HL-60 (cell line): ENCODE measurements around the gene RILP.

Experiments
- DNase-seq, 2 experiments: peaks; one replicate each; pipeline ENCODE4 v3.0.0-alpha.2; 2010 to 2020; ENCODE audit warnings: low read depth in 1 of 2, low spot score in 1 of 2
- H3K27ac ChIP-seq: fragments of 250-450 bp; sonication (Bioruptor Pico); replicated peaks from 2 replicates; pipeline ENCODE4 v1.5.1; 2020; ENCODE audit warnings: mild to moderate bottlenecking, moderate library complexity
- H3K27me3 ChIP-seq: fragments of 250-450 bp; sonication (Bioruptor Pico); 2 replicates; pipeline ENCODE4 v1.5.1; 2021; ENCODE audit warnings: mild to moderate bottlenecking, moderate library complexity; ENCODE audit not compliant: insufficient read depth, poor library complexity, severe bottlenecking
- H3K4me3 ChIP-seq: replicated peaks from 2 replicates; pipeline ENCODE4 v1.5.1; 2011; ENCODE audit warnings: mild to moderate bottlenecking, control low read depth, low read length; ENCODE audit not compliant: insufficient read depth
- GABPA ChIP-seq: IDR thresholded peaks from 2 replicates; pipeline ENCODE4 v1.6.1; 2012; ENCODE audit warnings: low read depth
- POLR2AphosphoS5 ChIP-seq: IDR thresholded peaks from 2 replicates; pipeline ENCODE4 v1.6.1; 2012; ENCODE audit warnings: low read depth
- SPI1 ChIP-seq: IDR thresholded peaks from 2 replicates; pipeline ENCODE4 v1.6.1; 2012; ENCODE audit warnings: low read depth, mild to moderate bottlenecking, borderline replicate concordance
- TF ChIP-seq, protein P1 (sequence below): IDR thresholded peaks from one replicate; pipeline ENCODE4 v1.5.1; 2011; ENCODE audit warnings: low read length, control low read depth, inconsistent platforms; ENCODE audit not compliant: insufficient read depth
- TF ChIP-seq, protein P2 (sequence below): IDR thresholded peaks from 2 replicates; pipeline ENCODE4 v1.6.1; 2012; ENCODE audit warnings: low read depth; ENCODE audit not compliant: insufficient replicate concordance

The RILP gene

DNA sequence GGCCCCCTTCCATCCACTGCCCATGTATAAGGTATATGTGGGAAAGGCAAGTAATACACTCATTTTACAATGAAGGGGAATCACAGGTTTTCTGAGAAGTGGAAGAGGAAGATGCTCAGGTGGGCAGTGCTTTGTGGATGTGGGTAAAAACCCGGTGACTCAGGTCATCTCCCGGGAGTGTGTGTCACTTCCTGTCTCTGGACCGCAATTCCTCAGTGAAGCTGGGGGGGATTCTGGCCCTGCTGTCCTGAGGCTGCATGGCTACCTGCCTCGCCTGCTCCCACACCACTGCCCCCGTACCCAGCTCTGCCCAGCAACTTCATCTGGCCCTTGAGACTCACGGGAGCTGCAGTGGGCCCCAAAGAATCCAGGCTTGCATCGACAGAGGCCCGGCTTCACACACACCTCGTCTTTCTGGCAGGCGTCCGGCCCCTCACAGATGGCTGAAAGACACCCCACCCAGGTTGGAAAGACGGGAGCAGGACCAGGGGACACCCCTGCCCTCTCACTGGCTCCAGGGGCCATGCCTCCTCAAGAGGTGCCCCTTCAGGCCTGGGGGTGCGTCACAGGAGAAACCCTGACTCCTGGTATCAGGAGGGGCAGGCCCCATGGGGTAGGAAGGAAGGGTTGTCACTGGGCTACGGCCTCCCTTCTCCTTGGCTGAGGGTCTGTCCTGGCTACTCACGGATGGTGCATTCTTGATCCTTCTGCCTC lies 5.0 kb downstream of the RILP start:
- no peak for DNase-seq
- Histone ChIP-seq H3K27me3 (no peaks in the 10 kb centered on the region), H3K4me3 (no peak overlapping the region), H3K27ac (no peak overlapping the region)
- TF ChIP-seq, protein P1, sequence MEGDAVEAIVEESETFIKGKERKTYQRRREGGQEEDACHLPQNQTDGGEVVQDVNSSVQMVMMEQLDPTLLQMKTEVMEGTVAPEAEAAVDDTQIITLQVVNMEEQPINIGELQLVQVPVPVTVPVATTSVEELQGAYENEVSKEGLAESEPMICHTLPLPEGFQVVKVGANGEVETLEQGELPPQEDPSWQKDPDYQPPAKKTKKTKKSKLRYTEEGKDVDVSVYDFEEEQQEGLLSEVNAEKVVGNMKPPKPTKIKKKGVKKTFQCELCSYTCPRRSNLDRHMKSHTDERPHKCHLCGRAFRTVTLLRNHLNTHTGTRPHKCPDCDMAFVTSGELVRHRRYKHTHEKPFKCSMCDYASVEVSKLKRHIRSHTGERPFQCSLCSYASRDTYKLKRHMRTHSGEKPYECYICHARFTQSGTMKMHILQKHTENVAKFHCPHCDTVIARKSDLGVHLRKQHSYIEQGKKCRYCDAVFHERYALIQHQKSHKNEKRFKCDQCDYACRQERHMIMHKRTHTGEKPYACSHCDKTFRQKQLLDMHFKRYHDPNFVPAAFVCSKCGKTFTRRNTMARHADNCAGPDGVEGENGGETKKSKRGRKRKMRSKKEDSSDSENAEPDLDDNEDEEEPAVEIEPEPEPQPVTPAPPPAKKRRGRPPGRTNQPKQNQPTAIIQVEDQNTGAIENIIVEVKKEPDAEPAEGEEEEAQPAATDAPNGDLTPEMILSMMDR: no peak
- no peak for TF ChIP-seq SPI1
- TF ChIP-seq POLR2AphosphoS5: no peak
- TF ChIP-seq GABPA: no peak
- TF ChIP-seq, protein P2, sequence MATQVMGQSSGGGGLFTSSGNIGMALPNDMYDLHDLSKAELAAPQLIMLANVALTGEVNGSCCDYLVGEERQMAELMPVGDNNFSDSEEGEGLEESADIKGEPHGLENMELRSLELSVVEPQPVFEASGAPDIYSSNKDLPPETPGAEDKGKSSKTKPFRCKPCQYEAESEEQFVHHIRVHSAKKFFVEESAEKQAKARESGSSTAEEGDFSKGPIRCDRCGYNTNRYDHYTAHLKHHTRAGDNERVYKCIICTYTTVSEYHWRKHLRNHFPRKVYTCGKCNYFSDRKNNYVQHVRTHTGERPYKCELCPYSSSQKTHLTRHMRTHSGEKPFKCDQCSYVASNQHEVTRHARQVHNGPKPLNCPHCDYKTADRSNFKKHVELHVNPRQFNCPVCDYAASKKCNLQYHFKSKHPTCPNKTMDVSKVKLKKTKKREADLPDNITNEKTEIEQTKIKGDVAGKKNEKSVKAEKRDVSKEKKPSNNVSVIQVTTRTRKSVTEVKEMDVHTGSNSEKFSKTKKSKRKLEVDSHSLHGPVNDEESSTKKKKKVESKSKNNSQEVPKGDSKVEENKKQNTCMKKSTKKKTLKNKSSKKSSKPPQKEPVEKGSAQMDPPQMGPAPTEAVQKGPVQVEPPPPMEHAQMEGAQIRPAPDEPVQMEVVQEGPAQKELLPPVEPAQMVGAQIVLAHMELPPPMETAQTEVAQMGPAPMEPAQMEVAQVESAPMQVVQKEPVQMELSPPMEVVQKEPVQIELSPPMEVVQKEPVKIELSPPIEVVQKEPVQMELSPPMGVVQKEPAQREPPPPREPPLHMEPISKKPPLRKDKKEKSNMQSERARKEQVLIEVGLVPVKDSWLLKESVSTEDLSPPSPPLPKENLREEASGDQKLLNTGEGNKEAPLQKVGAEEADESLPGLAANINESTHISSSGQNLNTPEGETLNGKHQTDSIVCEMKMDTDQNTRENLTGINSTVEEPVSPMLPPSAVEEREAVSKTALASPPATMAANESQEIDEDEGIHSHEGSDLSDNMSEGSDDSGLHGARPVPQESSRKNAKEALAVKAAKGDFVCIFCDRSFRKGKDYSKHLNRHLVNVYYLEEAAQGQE: no peak

DNA sequence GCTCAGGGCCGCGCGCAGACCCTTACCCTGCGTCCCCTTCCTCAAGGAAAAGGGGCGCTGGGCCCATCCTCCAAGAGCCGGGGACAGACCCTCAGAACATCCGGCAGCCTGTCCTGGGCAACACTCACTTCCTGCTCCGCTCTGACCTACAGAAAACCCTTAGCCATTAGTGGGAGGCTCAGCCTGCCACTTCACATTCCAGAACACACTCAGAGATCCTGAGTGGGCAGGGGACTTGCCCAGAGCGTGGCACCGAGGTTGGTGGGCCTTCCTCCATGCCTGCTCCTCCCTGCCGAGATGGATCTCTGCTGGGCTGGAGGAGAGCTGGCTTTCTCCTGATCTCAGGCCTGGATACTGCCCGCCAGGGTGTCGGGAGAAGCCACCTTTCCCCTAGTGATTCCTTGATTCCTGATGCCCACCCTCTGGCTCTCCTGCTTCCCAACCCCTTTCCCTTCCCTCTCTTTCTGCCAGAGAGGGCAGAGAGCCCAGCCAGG lies 5.6 kb downstream of the RILP start:
- no peak for DNase-seq
- no peak overlapping the region for H3K27ac ChIP-seq
- no peak overlapping the region for H3K4me3 ChIP-seq
- H3K27me3 ChIP-seq: no peaks in the 10 kb centered on the region
- TF ChIP-seq, protein P2: no peak
- no peak for TF ChIP-seq POLR2AphosphoS5
- TF ChIP-seq, protein P1: no peak
- no peak for TF ChIP-seq SPI1
- no peak for TF ChIP-seq GABPA

DNA sequence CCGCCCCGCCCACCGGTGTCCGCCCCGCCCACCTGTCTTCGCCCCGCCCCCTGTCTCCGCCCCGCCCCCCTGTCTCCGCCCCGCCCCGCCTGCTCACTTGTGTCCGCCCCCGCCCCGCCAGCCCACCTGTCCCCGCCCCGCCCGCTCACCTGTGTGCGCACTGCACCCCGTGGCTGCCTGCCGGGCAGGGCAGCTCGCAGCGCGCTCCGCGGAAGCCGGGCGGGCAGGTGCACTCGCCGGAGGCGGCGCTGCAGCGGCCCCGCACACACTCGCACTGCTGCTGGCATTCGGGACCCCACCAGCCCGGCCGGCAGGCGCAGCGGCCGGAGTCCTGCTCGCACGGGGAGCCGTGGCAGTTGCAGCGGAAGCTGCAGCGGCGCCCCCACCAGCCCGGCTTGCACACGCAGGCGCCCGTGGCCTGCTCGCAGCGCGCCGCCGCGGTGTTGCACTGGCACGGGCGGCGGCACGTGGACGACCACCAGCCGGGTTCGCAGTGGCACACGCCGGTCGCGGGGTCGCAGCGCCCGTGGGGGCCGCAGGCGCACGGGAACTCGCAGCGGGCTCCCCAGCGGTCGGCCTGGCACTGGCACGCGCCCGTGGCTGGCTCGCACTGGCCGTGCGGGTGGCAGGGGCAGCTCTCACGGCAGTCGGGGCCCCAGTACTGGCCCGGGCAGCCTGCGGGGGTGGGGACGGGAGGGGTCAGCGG lies 6.2 kb downstream of the RILP start:
- DNase-seq: peak in 1 of 2 experiments; percentile 8
- TF ChIP-seq SPI1 (no peak), POLR2AphosphoS5 (no peak), GABPA (no peak)
- TF ChIP-seq, protein P2: no peak
- TF ChIP-seq, protein P1: no peak
- H3K4me3 ChIP-seq: peak overlapping the region; percentile 29; the same call in 1 of the 2 replicates
- no peak overlapping the region for H3K27ac ChIP-seq
- no peaks in the 10 kb centered on the region for H3K27me3 ChIP-seq
